Adipocyte (in vitro differentiated cells): Measurements from ENCODE around the gene ELOA.
"Not testable (repeated sequence)": the region's sequence is repeated elsewhere in the genome, so short reads cannot be mapped to it uniquely, and the experiment has no call there.

Experiments used
- DNase-seq: peaks from one replicate; pipeline ENCODE4 v3.0.0-alpha.2; 2015; ENCODE audit warnings: low read depth
- H3K27me3 ChIP-seq: replicated peaks from 2 replicates; pipeline ENCODE4 v1.7.0; 2013; ENCODE audit warnings: mild to moderate bottlenecking, low read length, moderate library complexity; ENCODE audit not compliant: control insufficient read depth, insufficient read depth
- H3K36me3 ChIP-seq: 2 replicates; pipeline ENCODE4 v1.7.0; 2013; ENCODE audit warnings: low read length, mild to moderate bottlenecking, moderate library complexity; ENCODE audit not compliant: control insufficient read depth, insufficient read depth, severe bottlenecking
- H3K4me1 ChIP-seq: 2 replicates; pipeline ENCODE4 v1.7.0; 2013; ENCODE audit warnings: mild to moderate bottlenecking, low read length, moderate library complexity; ENCODE audit not compliant: control insufficient read depth, insufficient read depth
- H3K4me3 ChIP-seq: 2 replicates; pipeline ENCODE4 v1.7.0; 2013; ENCODE audit warnings: mild to moderate bottlenecking, low read length, moderate library complexity
- H3K9ac ChIP-seq: 2 replicates; pipeline ENCODE4 v1.7.0; 2013; ENCODE audit warnings: mild to moderate bottlenecking, low read length, moderate library complexity
- H3K9me3 ChIP-seq: 2 replicates; pipeline ENCODE4 v1.7.0; 2013; ENCODE audit warnings: mild to moderate bottlenecking, low read length, moderate library complexity; ENCODE audit not compliant: control insufficient read depth

The ELOA gene

GRCh38 chr1:23790696-23791515, 47.6 kb downstream of the ELOA start, which contains the start of gene LYPLA2:
Gene LYPLA2, plus strand, starts transcription at chr1:23791145. Its CDS starts 1,538 bp downstream, at chr1:23792683.
- H3K4me3 ChIP-seq: peak within 1 kb of the TSS; percentile 98
- H3K27me3 ChIP-seq: no peaks in the 10 kb centered on the region
- H3K9me3 ChIP-seq: no peaks in the 10 kb centered on the region
- H3K36me3 ChIP-seq: peaks cover 28% of the 10 kb centered on the region
- peak; percentile 98 for DNase-seq
- H3K4me1 ChIP-seq: peaks cover 15% of the 10 kb centered on the region
- H3K9ac ChIP-seq: peak within 1 kb of the TSS; percentile 93

- no peaks in the 10 kb centered on the region for H3K27me3 ChIP-seq
- peak overlapping the region; percentile 98 for H3K4me3 ChIP-seq
- peak; percentile 56 for DNase-seq
- no peaks in the 10 kb centered on the region for H3K9me3 ChIP-seq
- peaks cover 27% of the 10 kb centered on the region for H3K36me3 ChIP-seq
- peak overlapping the region; percentile 93 for H3K9ac ChIP-seq
- peaks cover 15% of the 10 kb centered on the region for H3K4me1 ChIP-seq
These were observed 48.3 kb downstream of the ELOA start for GRCh38 chr1:23791516-23792047.

- no peaks in the 10 kb centered on the region for H3K27me3 ChIP-seq
- H3K9ac ChIP-seq: peak overlapping the region; percentile 93
- DNase-seq: peak; percentile 17
- peaks cover 15% of the 10 kb centered on the region for H3K4me1 ChIP-seq
- H3K36me3 ChIP-seq: peaks cover 19% of the 10 kb centered on the region
- H3K4me3 ChIP-seq: peak overlapping the region; percentile 98
- no peaks in the 10 kb centered on the region for H3K9me3 ChIP-seq
These were observed 49.1 kb downstream of the ELOA start for GRCh38 chr1:23792151-23792945.

GRCh38 chr1:23793018-23793781, 49.9 kb downstream of the ELOA start:
- Histone ChIP-seq H3K4me1 (peaks cover 15% of the 10 kb centered on the region), H3K9me3 (no peaks in the 10 kb centered on the region), H3K27me3 (no peaks in the 10 kb centered on the region), H3K9ac (peak overlapping the region; percentile 43), H3K36me3 (peaks cover 13% of the 10 kb centered on the region), H3K4me3 (no peak overlapping the region)
- no peak for DNase-seq

GRCh38 chr1:23793861-23794731, 50.8 kb downstream of the ELOA start:
- no peak overlapping the region for H3K4me3 ChIP-seq
- no peaks in the 10 kb centered on the region for H3K9me3 ChIP-seq
- H3K27me3 ChIP-seq: no peaks in the 10 kb centered on the region
- no peak overlapping the region for H3K9ac ChIP-seq
- H3K36me3 ChIP-seq: peaks cover 13% of the 10 kb centered on the region
- peaks cover 15% of the 10 kb centered on the region for H3K4me1 ChIP-seq
- DNase-seq: no peak

- not testable (repeated sequence) for H3K27me3 ChIP-seq, H3K9me3 ChIP-seq, H3K9ac ChIP-seq, H3K4me3 ChIP-seq, DNase-seq
- Histone ChIP-seq H3K4me1 (peaks cover 22% of the 10 kb centered on the region), H3K36me3 (peaks cover 13% of the 10 kb centered on the region)
These were observed 51.5 kb downstream of the ELOA start for GRCh38 chr1:23794732-23795182.

- Histone ChIP-seq H3K4me3 (no peak overlapping the region), H3K27me3 (no peaks in the 10 kb centered on the region), H3K4me1 (peaks cover 16% of the 10 kb centered on the region), H3K9ac (no peak overlapping the region), H3K36me3 (peaks cover 13% of the 10 kb centered on the region), H3K9me3 (no peaks in the 10 kb centered on the region)
- no peak for DNase-seq
These were observed 52.6 kb downstream of the ELOA start for GRCh38 chr1:23795676-23796465.

- H3K4me1 ChIP-seq: peaks cover 23% of the 10 kb centered on the region
- no peak for DNase-seq
- H3K27me3 ChIP-seq: no peaks in the 10 kb centered on the region
- H3K9me3 ChIP-seq: no peaks in the 10 kb centered on the region
- no peak overlapping the region for H3K9ac ChIP-seq
- H3K4me3 ChIP-seq: no peak overlapping the region
- H3K36me3 ChIP-seq: peaks cover 13% of the 10 kb centered on the region
These were observed 53.4 kb downstream of the ELOA start for GRCh38 chr1:23796466-23797271.
